Peyer's patch (tissue), 4 donors: ENCODE results near the gene SMARCA2.

ENCODE experiments used
- POLR2A ChIP-seq, 2 donors: fragments of 450-650 bp; IDR thresholded peaks; one replicate each; pipeline ENCODE4 v1.5.1; 2017; ENCODE audit warnings: antibody characterized with exemption in 2 of 2, mild to moderate bottlenecking in 2 of 2, moderate library complexity in 2 of 2
- TF ChIP-seq, protein P1 (sequence below), 6 experiments: fragments of 450-650 bp in 4 of 6; fragments of 200-600 bp in 2 of 6; sonication (generic) in 1 of 6; IDR thresholded peaks; one replicate each; pipeline ENCODE4 v1.5.1; 2017 to 2019; ENCODE audit warnings: antibody characterized with exemption in 6 of 6, mild to moderate bottlenecking in 3 of 6, moderate library complexity in 1 of 6

DNA sequence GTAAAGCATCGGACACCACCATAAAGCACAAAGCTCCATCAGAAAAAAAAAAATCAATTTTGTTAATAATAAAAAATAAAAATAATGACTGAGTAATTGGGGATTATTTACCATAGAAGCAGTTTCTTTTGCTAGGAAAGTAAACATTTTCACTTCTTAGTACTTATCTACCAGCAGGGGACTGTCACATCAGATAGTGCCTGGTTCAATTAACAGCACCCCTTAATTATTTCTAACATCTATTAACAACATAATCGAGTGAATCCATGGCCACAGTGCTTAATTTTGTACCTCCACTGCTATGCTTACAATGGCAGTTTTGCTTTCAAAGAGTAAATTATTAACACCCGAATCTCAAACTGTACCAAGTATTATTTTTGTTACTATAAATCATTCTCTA lies 221.7 kb downstream of the SMARCA2 start:
- TF ChIP-seq, protein P1, sequence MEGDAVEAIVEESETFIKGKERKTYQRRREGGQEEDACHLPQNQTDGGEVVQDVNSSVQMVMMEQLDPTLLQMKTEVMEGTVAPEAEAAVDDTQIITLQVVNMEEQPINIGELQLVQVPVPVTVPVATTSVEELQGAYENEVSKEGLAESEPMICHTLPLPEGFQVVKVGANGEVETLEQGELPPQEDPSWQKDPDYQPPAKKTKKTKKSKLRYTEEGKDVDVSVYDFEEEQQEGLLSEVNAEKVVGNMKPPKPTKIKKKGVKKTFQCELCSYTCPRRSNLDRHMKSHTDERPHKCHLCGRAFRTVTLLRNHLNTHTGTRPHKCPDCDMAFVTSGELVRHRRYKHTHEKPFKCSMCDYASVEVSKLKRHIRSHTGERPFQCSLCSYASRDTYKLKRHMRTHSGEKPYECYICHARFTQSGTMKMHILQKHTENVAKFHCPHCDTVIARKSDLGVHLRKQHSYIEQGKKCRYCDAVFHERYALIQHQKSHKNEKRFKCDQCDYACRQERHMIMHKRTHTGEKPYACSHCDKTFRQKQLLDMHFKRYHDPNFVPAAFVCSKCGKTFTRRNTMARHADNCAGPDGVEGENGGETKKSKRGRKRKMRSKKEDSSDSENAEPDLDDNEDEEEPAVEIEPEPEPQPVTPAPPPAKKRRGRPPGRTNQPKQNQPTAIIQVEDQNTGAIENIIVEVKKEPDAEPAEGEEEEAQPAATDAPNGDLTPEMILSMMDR (IDR thresholded peaks at IDR 0.05), result no peak
- no peak for TF ChIP-seq POLR2A (IDR thresholded peaks at IDR 0.05)
